ENCODE results near the gene PRPF4.

DNA sequence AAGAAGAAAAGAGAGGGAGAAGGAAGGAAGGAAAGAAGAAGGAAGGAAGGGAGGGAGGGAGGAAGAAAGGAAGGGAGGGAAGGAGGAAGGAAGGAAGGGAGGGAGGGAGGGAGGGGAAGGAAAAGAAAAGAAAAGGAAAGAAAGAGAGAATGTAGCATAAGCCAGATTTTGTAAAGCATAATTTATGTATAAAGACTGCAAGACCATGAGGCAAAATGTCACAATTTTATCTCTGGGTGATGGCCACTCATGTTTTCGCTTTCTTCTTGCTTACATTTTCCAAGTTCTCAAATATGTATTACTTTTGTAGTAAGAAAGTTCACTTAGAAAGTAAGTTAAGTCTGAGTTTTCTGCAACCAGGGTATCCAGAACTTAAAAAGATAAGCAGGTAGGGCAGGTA is 31.1 kb downstream of the PRPF4 start:
- TF ChIP-seq POLR2A (IDR thresholded peaks at IDR 0.05): no peak
- TF ChIP-seq POLR2AphosphoS5 (IDR thresholded peaks at IDR 0.05; ENCODE audit: insufficient read depth in 1 of 2, low read depth in 1 of 2): no peak
- TF ChIP-seq, protein P1, sequence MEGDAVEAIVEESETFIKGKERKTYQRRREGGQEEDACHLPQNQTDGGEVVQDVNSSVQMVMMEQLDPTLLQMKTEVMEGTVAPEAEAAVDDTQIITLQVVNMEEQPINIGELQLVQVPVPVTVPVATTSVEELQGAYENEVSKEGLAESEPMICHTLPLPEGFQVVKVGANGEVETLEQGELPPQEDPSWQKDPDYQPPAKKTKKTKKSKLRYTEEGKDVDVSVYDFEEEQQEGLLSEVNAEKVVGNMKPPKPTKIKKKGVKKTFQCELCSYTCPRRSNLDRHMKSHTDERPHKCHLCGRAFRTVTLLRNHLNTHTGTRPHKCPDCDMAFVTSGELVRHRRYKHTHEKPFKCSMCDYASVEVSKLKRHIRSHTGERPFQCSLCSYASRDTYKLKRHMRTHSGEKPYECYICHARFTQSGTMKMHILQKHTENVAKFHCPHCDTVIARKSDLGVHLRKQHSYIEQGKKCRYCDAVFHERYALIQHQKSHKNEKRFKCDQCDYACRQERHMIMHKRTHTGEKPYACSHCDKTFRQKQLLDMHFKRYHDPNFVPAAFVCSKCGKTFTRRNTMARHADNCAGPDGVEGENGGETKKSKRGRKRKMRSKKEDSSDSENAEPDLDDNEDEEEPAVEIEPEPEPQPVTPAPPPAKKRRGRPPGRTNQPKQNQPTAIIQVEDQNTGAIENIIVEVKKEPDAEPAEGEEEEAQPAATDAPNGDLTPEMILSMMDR (IDR thresholded peaks at IDR 0.05): no peak

Measured in vagina (tissue), 2 donors.